Upper lobe of left lung (tissue), 4 donors: ENCODE data around the gene ACP7.

Source experiments
- POLR2A ChIP-seq, 4 donors: fragments of 450-650 bp; IDR thresholded peaks; one replicate each; pipeline ENCODE4 v1.5.1; 2016 to 2017; ENCODE audit warnings: antibody characterized with exemption in 4 of 4, mild to moderate bottlenecking in 2 of 4
- TF ChIP-seq, protein P1 (sequence below), 6 experiments: fragments of 450-650 bp in 4 of 6; fragments of 200-600 bp in 2 of 6; sonication (generic) in 2 of 6; IDR thresholded peaks; one replicate each; pipeline ENCODE4 v1.5.1; 2016 to 2019; ENCODE audit warnings: antibody characterized with exemption in 6 of 6

DNA sequence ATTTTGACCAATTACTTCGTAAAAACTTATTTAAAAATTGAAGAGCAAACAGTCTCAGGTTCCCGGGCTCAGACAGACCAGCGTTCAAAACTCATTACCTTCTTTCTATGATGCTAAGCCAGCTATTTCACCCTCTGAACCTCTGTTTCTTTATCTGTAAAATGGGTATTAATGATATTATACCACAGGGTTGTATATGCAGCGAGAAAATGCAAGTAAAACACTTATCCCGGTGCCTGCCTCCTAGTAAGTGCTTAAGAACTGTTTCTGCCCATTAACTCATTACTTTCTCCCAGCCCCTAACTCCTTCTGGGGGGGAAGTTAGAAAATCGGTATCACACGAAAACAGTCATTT is 41.0 kb downstream of the ACP7 start:
- TF ChIP-seq POLR2A (IDR thresholded peaks at IDR 0.05) = no peak
- TF ChIP-seq, protein P1, sequence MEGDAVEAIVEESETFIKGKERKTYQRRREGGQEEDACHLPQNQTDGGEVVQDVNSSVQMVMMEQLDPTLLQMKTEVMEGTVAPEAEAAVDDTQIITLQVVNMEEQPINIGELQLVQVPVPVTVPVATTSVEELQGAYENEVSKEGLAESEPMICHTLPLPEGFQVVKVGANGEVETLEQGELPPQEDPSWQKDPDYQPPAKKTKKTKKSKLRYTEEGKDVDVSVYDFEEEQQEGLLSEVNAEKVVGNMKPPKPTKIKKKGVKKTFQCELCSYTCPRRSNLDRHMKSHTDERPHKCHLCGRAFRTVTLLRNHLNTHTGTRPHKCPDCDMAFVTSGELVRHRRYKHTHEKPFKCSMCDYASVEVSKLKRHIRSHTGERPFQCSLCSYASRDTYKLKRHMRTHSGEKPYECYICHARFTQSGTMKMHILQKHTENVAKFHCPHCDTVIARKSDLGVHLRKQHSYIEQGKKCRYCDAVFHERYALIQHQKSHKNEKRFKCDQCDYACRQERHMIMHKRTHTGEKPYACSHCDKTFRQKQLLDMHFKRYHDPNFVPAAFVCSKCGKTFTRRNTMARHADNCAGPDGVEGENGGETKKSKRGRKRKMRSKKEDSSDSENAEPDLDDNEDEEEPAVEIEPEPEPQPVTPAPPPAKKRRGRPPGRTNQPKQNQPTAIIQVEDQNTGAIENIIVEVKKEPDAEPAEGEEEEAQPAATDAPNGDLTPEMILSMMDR (IDR thresholded peaks at IDR 0.05) = no peak
